GM12892 (cell line): Measurements from ENCODE around the gene IGSF21.
"Not testable (repeated sequence)": the region's sequence is repeated elsewhere in the genome, so short reads cannot be mapped to it uniquely, and the experiment has no call there.

Source experiments
- DNase-seq: peaks from one replicate; pipeline ENCODE4 v3.0.0; 2011; ENCODE audit not compliant: insufficient read length
- FAIRE-seq: peaks from 2 replicates; lab custom pipeline; 2011; peaks lifted over from hg19 to GRCh38; lab: Jason Lieb, UNC
- POLR2A ChIP-seq: IDR thresholded peaks from 2 replicates; pipeline ENCODE4 v1.6.1; 2011; ENCODE audit warnings: low read depth, low read length, control low read depth
- POLR2AphosphoS5 ChIP-seq: IDR thresholded peaks from 2 replicates; pipeline ENCODE4 v1.6.1; 2011; ENCODE audit warnings: low read depth, low read length, control low read depth
- TAF1 ChIP-seq: IDR thresholded peaks from 2 replicates; pipeline ENCODE4 v1.6.1; 2011; ENCODE audit warnings: low read depth, mild to moderate bottlenecking, control low read depth, low read length, borderline replicate concordance

The IGSF21 gene

GRCh38 chr1:18412882-18413353 is 305.3 kb downstream of the IGSF21 start:
- no peak for DNase-seq
- TF ChIP-seq TAF1, result no peak
- no peak for TF ChIP-seq POLR2AphosphoS5
- TF ChIP-seq POLR2A, result no peak
- FAIRE-seq, result no peak

GRCh38 chr1:18413541-18414305 is 306.1 kb downstream of the IGSF21 start:
- FAIRE-seq, result no peak
- DNase-seq, result no peak
- TF ChIP-seq TAF1, result no peak

- TF ChIP-seq POLR2A, result no peak
- no peak for TF ChIP-seq TAF1
- no peak for TF ChIP-seq POLR2AphosphoS5
- FAIRE-seq (no peak), DNase-seq (no peak)
Observed at GRCh38 chr1:18414321-18414720, 306.7 kb downstream of the IGSF21 start.

GRCh38 chr1:18414872-18415447 is 307.4 kb downstream of the IGSF21 start:
- TF ChIP-seq TAF1 (no peak), POLR2A (no peak), POLR2AphosphoS5 (no peak)
- FAIRE-seq (no peak), DNase-seq (no peak)

- FAIRE-seq (no peak), DNase-seq (no peak)
- TF ChIP-seq POLR2A (no peak), POLR2AphosphoS5 (no peak), TAF1 (no peak)
Observed at GRCh38 chr1:18415448-18416027, 307.9 kb downstream of the IGSF21 start.

GRCh38 chr1:18416126-18416525 is 308.5 kb downstream of the IGSF21 start:
- not testable (repeated sequence) for DNase-seq, FAIRE-seq

GRCh38 chr1:18417316-18418269 is 310.0 kb downstream of the IGSF21 start:
- FAIRE-seq (no peak), DNase-seq (no peak)
- TF ChIP-seq POLR2A (no peak), POLR2AphosphoS5 (no peak)

- DNase-seq, result no peak
- no peak for FAIRE-seq
- TF ChIP-seq POLR2A (no peak), POLR2AphosphoS5 (no peak), TAF1 (no peak)
Observed at GRCh38 chr1:18419113-18419844, 311.7 kb downstream of the IGSF21 start.

- FAIRE-seq (no peak), DNase-seq (no peak)
- TF ChIP-seq POLR2A (no peak), POLR2AphosphoS5 (no peak), TAF1 (no peak)
Observed at GRCh38 chr1:18419845-18420184, 312.2 kb downstream of the IGSF21 start.

GRCh38 chr1:18422076-18422777 is 314.6 kb downstream of the IGSF21 start:
- TF ChIP-seq TAF1 (no peak), POLR2AphosphoS5 (no peak), POLR2A (no peak)
- DNase-seq (no peak), FAIRE-seq (no peak)

GRCh38 chr1:18422954-18423353 is 315.4 kb downstream of the IGSF21 start:
- TF ChIP-seq TAF1 (no peak), POLR2AphosphoS5 (no peak), POLR2A (no peak)
- FAIRE-seq, result no peak
- DNase-seq, result no peak
